Upper lobe of right lung (tissue), 1 donor: Measurements from ENCODE around the gene ARHGAP21. TPM values are rescaled to one million over a fixed set of nuclear protein-coding genes. Genes with fewer than 3 reads are reported as not detected.

ENCODE experiments used
- ATAC-seq: fragments of 200-7000 bp; cut with Tn5 transposase; one replicate; pipeline ENCODE4 v1.9.1; 2020; ENCODE audit warnings: mild to moderate bottlenecking, moderate library complexity
- DNase-seq: peaks from one replicate; pipeline ENCODE4 v3.0.0-alpha.2; 2020
- H3K27ac ChIP-seq: fragments of 200-600 bp; one replicate; pipeline ENCODE4 v1.8.0; 2022
- H3K27me3 ChIP-seq: fragments of 200-600 bp; one replicate; pipeline ENCODE4 v1.8.0; 2022; ENCODE audit warnings: mild to moderate bottlenecking
- H3K36me3 ChIP-seq: fragments of 200-600 bp; one replicate; pipeline ENCODE4 v1.8.0; 2022
- H3K4me1 ChIP-seq: fragments of 200-600 bp; one replicate; pipeline ENCODE4 v1.8.0; 2022
- H3K4me3 ChIP-seq: fragments of 200-600 bp; one replicate; pipeline ENCODE4 v1.8.0; 2022; ENCODE audit warnings: mild to moderate bottlenecking
- H3K9me3 ChIP-seq: fragments of 200-600 bp; one replicate; pipeline ENCODE4 v1.8.0; 2022
- CTCF ChIP-seq: fragments of 200-600 bp; IDR thresholded peaks from one replicate; pipeline ENCODE4 v1.8.0; 2022; ENCODE audit warnings: antibody characterized with exemption
- intact Hi-C: fragments of 100-400 bp; cut with DNase I; formaldehyde crosslinking; loops from one replicate; pipeline ENCODE4 v1.11.0; 2022
- total RNA-seq: library from RNA; stranded (reverse); fragmentation: NEBNext Ultra II Directional; extraction: Animal tissue kit (Norgen Biotek cat#: 25700); gene quantifications from one replicate; pipeline ENCODE4 v1.2.1, GENCODE V29; 2021
- donor health status: DM: no; HTN: yes; CAD: no; lungs with severe emphysema.

Gene ARHGAP21
- total RNA-seq, 1 donor from 2014 or later, result 85.0 TPM

- H3K4me1 ChIP-seq, result no peaks in the 10 kb centered on the region
- no peak for TF ChIP-seq CTCF
- H3K27ac ChIP-seq, result no peak overlapping the region
- H3K4me3 ChIP-seq, result no peak overlapping the region
- DNase-seq, result peak; percentile 21
- no peak for ATAC-seq
- no peaks in the 10 kb centered on the region for H3K36me3 ChIP-seq
- H3K27me3 ChIP-seq, result no peaks in the 10 kb centered on the region
- no peaks in the 10 kb centered on the region for H3K9me3 ChIP-seq
- intact Hi-C loops, result no loop called here
Observed at GRCh38 chr10:24571870-24572450, 151.7 kb downstream of the ARHGAP21 start.

GRCh38 chr10:24570658-24571426, 152.8 kb downstream of the ARHGAP21 start:
- Histone ChIP-seq H3K4me1 (no peaks in the 10 kb centered on the region), H3K4me3 (no peak overlapping the region), H3K36me3 (no peaks in the 10 kb centered on the region), H3K27ac (no peak overlapping the region), H3K27me3 (no peaks in the 10 kb centered on the region), H3K9me3 (no peaks in the 10 kb centered on the region)
- no peak for ATAC-seq
- DNase-seq, result no peak
- no peak for TF ChIP-seq CTCF
- intact Hi-C loops, result no loop called here

GRCh38 chr10:24569828-24570657, 153.6 kb downstream of the ARHGAP21 start:
- H3K4me1 ChIP-seq, result no peaks in the 10 kb centered on the region
- H3K27ac ChIP-seq, result no peak overlapping the region
- H3K36me3 ChIP-seq, result no peaks in the 10 kb centered on the region
- intact Hi-C loops, result no loop called here
- no peaks in the 10 kb centered on the region for H3K27me3 ChIP-seq
- no peak for TF ChIP-seq CTCF
- H3K4me3 ChIP-seq, result no peak overlapping the region
- DNase-seq (peak; percentile 50), ATAC-seq (no peak)
- no peaks in the 10 kb centered on the region for H3K9me3 ChIP-seq

- H3K27me3 ChIP-seq, result no peaks in the 10 kb centered on the region
- ATAC-seq, result peak; percentile 39
- TF ChIP-seq CTCF, result no peak
Observed at GRCh38 chr10:24569330-24569796, 154.3 kb downstream of the ARHGAP21 start.

GRCh38 chr10:24568042-24568441, 155.6 kb downstream of the ARHGAP21 start:
- no peak for ATAC-seq
- Histone ChIP-seq H3K9me3 (no peaks in the 10 kb centered on the region), H3K4me3 (no peak overlapping the region), H3K27me3 (no peaks in the 10 kb centered on the region), H3K36me3 (no peaks in the 10 kb centered on the region), H3K27ac (no peak overlapping the region), H3K4me1 (no peaks in the 10 kb centered on the region)
- TF ChIP-seq CTCF, result no peak
- no peak for DNase-seq
- intact Hi-C loops, result no loop called here

More at GRCh38 chr10:24569330-24569796, 154.3 kb downstream of the ARHGAP21 start:
- Histone ChIP-seq H3K27ac (no peak overlapping the region), H3K36me3 (no peaks in the 10 kb centered on the region), H3K4me3 (no peak overlapping the region), H3K4me1 (no peaks in the 10 kb centered on the region), H3K9me3 (no peaks in the 10 kb centered on the region)
- DNase-seq, result peak; percentile 59
- intact Hi-C loops, result no loop called here
